Transverse colon (tissue), 4 donors: Measurements from ENCODE around the gene CYP27A1. TPM values are rescaled to one million over a fixed set of nuclear protein-coding genes. Genes with fewer than 3 reads are reported as not detected.

Experiments used
- DNase-seq: peaks from one replicate; pipeline ENCODE4 v3.0.0-alpha.2; 2019
- H3K27ac ChIP-seq, 4 donors: fragments of 200-600 bp; sonication (generic); 2 replicates each; pipeline ENCODE4 v1.5.1; 2016 to 2018; ENCODE audit warnings: inconsistent platforms in 4 of 4
- H3K27me3 ChIP-seq: fragments of 200-600 bp; sonication (generic); 2 replicates; pipeline ENCODE4 v1.5.1; 2017; ENCODE audit warnings: inconsistent platforms
- H3K36me3 ChIP-seq, 4 donors: fragments of 200-600 bp; sonication (generic); 2 replicates each; pipeline ENCODE4 v1.5.1; 2017 to 2019; ENCODE audit warnings: inconsistent platforms in 4 of 4
- H3K4me1 ChIP-seq, 4 donors: fragments of 200-600 bp; sonication (generic); 2 replicates each; pipeline ENCODE4 v1.5.1; 2017 to 2020; ENCODE audit warnings: inconsistent platforms in 4 of 4
- H3K4me3 ChIP-seq, 4 donors: fragments of 200-600 bp; sonication (generic); 1 replicate in 1 of 4; 2 replicates in 3 of 4; pipeline versions ENCODE4 v1.5.1 to v1.6.1; 2017 to 2019; ENCODE audit warnings: inconsistent platforms in 4 of 4
- H3K9me3 ChIP-seq, 2 donors: fragments of 200-600 bp; sonication (generic); 2 replicates each; pipeline ENCODE4 v1.5.1; 2017 to 2019; ENCODE audit warnings: inconsistent platforms in 2 of 2
- EP300 ChIP-seq: sonication (generic); formaldehyde crosslinking; IDR thresholded peaks from one replicate; pipeline ENCODE4 v1.6.1; 2017; ENCODE audit warnings: antibody characterized with exemption, low read depth
- POLR2A ChIP-seq: fragments of 450-650 bp; IDR thresholded peaks from one replicate; pipeline ENCODE4 v1.6.1; 2016; ENCODE audit warnings: antibody characterized with exemption, mild to moderate bottlenecking, moderate library complexity
- POLR2AphosphoS5 ChIP-seq, 3 donors: sonication (generic); formaldehyde crosslinking; IDR thresholded peaks; one replicate each; pipeline ENCODE4 v1.6.1; 2016; ENCODE audit warnings: antibody characterized with exemption in 3 of 3
- WGBS, 2 donors: methylation state at CpG; one replicate each; pipeline ENCODE4 v1.1.5; 2018; ENCODE audit warnings: low coverage in 1 of 2; 5-methylcytosine and 5-hydroxymethylcytosine counted together
- in situ Hi-C, 4 donors: fragments of 200-750 bp; cut with MboI; loops; one replicate each; pipeline versions ENCODE4 v1.15.0 to v1.15.1; 2017; ENCODE audit warnings: low sequenced_read_pairs in 3 of 4, low pct_ligation_motif_present in 1 of 4, low pct_unique_long_range_greater_than_20kb in 1 of 4
- intact Hi-C: fragments of 100-400 bp; cut with DNase I; formaldehyde crosslinking; loops from one replicate; pipeline ENCODE4 v1.15.1; 2023; ENCODE audit warnings: low total_unique reads
- total RNA-seq, 4 donors: library from RNA; depleted of rRNA; stranded (reverse); fragments of >200 nt; gene quantifications; one replicate each; pipeline ENCODE4 v1.1.0, GENCODE V29; 2016
- TF ChIP-seq, protein P1 (sequence below), 5 experiments: fragments of 200-600 bp in 3 of 5; fragments of 450-650 bp in 2 of 5; sonication (generic) in 3 of 5; IDR thresholded peaks; 1 replicate in 2 of 5; 2 replicates in 3 of 5; pipeline ENCODE4 v1.5.1; 2016 to 2017; ENCODE audit warnings: antibody characterized with exemption in 5 of 5, inconsistent platforms in 3 of 5, mild to moderate bottlenecking in 2 of 5, moderate library complexity in 1 of 5

The CYP27A1 gene
- total RNA-seq, 4 donors from 2014 or later = 48.3 to 159 (median 75.5) TPM

DNA sequence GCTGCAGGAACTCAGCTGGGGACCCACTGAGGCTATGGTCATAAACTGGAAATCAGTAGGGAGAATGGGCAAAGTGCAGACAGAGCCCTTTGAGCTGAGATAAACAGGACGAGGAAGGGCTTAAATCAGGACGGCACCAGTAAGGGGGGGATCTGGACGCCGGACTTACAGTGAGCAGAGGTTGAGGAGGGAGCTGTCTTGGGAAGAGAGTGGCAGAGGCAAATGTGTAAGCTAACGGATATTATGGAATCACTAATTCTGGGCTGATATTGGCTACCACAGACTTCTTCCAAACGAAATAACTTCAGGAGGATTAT, 539 bp downstream of the CYP27A1 start:
- intact Hi-C loops = no loop called here
- DNase-seq = peak; percentile 34
- WGBS, 2 donors = 16 to 36% methylated on average over 3 to 6 of the region's 6 CpGs

DNA sequence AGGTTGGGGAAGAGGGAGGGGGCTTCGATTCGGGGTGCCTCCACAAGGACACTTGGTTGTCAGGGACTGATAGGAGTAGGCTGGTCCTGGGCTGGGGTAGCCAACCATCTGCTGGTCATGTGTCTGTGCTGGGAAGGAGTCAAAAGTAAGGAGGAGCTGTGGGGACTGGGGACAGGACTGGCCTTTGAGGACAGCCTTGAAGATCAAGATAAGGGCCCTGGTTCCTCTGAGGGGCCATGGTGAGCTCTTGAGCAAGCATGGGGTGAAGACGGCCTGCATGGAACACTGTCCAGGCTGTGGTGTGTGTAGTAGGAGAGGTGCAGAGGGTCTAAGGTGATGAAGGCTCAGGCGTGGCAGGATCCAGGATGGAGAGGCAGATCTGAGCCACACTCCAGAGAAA, 1.7 kb downstream of the CYP27A1 start:
- 67 to 81% methylated on average over 2 to 4 of the region's 4 CpGs for WGBS, 2 donors
- Histone ChIP-seq H3K27ac (peak overlapping the region in 1 of 4 donors; percentile 22), H3K36me3 (no peaks in the 10 kb centered on the region), H3K4me3 (peak overlapping the region in 1 of 4 donors; percentile 66), H3K27me3 (no peaks in the 10 kb centered on the region), H3K4me1 (peaks cover 10 to 39% (median 18%) of the 10 kb centered on the region in 4 donors), H3K9me3 (no peaks in the 10 kb centered on the region)
- intact Hi-C loops (no loop called here), in situ Hi-C loops (no loop called here)
- no peak for DNase-seq
- TF ChIP-seq POLR2A (no peak), POLR2AphosphoS5 (IDR thresholded peaks at IDR 0.05) (no peak), EP300 (no peak)
- TF ChIP-seq, protein P1, sequence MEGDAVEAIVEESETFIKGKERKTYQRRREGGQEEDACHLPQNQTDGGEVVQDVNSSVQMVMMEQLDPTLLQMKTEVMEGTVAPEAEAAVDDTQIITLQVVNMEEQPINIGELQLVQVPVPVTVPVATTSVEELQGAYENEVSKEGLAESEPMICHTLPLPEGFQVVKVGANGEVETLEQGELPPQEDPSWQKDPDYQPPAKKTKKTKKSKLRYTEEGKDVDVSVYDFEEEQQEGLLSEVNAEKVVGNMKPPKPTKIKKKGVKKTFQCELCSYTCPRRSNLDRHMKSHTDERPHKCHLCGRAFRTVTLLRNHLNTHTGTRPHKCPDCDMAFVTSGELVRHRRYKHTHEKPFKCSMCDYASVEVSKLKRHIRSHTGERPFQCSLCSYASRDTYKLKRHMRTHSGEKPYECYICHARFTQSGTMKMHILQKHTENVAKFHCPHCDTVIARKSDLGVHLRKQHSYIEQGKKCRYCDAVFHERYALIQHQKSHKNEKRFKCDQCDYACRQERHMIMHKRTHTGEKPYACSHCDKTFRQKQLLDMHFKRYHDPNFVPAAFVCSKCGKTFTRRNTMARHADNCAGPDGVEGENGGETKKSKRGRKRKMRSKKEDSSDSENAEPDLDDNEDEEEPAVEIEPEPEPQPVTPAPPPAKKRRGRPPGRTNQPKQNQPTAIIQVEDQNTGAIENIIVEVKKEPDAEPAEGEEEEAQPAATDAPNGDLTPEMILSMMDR (IDR thresholded peaks at IDR 0.05) = no peak

More for the DNA sequence above, 539 bp downstream of the CYP27A1 start:
- in situ Hi-C loops = no loop called here
- H3K36me3 ChIP-seq = no peaks in the 10 kb centered on the region
- no peaks in the 10 kb centered on the region for H3K9me3 ChIP-seq
- no peaks in the 10 kb centered on the region for H3K27me3 ChIP-seq
- TF ChIP-seq, protein P1 (IDR thresholded peaks at IDR 0.05) = no peak
- TF ChIP-seq POLR2A = no peak
- TF ChIP-seq EP300 = no peak
- TF ChIP-seq POLR2AphosphoS5 (IDR thresholded peaks at IDR 0.05) = no peak
- H3K4me3 ChIP-seq = peak overlapping the region; percentile 64 to 81 (median 70)
- H3K27ac ChIP-seq = peak overlapping the region; percentile 75 to 89 (median 84)
- H3K4me1 ChIP-seq = peaks cover 10 to 39% (median 18%) of the 10 kb centered on the region in 4 donors

DNA sequence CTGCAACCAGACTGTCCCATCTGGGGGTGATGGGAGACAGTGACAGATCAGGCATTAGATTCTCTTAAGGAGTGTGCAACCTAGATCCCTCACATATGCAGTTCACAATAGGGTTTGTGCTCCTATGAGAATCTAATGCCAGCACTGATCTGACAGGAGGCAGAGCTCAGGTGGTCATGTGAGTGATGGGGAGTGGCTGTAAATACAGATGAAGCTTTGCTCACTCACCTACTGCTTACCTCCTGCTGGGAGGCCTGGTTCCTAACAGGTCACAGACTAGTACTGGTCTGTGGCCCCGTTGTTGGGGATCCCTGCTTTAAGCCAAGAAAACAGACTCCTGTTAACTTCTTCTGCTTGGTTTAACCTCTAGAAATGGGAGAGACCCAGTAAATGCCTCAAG, 3.2 kb downstream of the CYP27A1 start:
- peaks cover 10 to 39% (median 18%) of the 10 kb centered on the region in 4 donors for H3K4me1 ChIP-seq
- in situ Hi-C loops (no loop called here), intact Hi-C loops (no loop called here)
- no peak overlapping the region for H3K27ac ChIP-seq
- DNase-seq = peak; percentile 14
- H3K4me3 ChIP-seq = no peak overlapping the region
- WGBS, 2 donors = 47% methylated on average over 1 of the region's 1 CpG; no CpG with 5 or more reads in 1 of the 2 donors
- no peaks in the 10 kb centered on the region for H3K27me3 ChIP-seq
- no peaks in the 10 kb centered on the region for H3K9me3 ChIP-seq
- no peaks in the 10 kb centered on the region for H3K36me3 ChIP-seq
- TF ChIP-seq EP300 (no peak), POLR2AphosphoS5 (IDR thresholded peaks at IDR 0.05) (no peak), POLR2A (no peak)
- TF ChIP-seq, protein P1 (IDR thresholded peaks at IDR 0.05) = no peak

DNA sequence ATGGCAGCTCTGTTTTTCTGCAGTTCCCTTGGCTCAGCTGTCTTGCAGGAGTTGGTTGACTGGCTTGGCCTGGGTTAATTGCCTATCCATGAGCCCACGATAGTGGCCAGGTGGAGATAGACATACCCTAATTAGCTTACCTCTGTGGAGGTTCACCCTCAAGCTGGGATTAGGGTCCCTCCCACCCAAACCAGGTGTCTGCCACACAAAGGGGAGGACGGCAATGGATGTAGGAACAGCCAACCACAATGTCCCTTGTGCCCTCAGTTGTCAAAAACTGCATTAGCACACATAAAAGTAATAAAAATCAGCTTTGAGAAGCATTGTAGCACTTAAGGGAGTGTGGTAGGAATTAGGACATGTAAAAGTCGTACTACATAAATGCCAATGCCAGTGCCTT, 4.2 kb downstream of the CYP27A1 start:
- no peaks in the 10 kb centered on the region for H3K27me3 ChIP-seq
- intact Hi-C loops = no loop called here
- no peaks in the 10 kb centered on the region for H3K9me3 ChIP-seq
- TF ChIP-seq EP300 (no peak), POLR2A (no peak), POLR2AphosphoS5 (IDR thresholded peaks at IDR 0.05) (no peak)
- TF ChIP-seq, protein P1 (IDR thresholded peaks at IDR 0.05) = no peak
- H3K27ac ChIP-seq = no peak overlapping the region
- peaks cover 6 to 32% (median 14%) of the 10 kb centered on the region in 4 donors for H3K4me1 ChIP-seq
- WGBS, 2 donors = 86 to 100% methylated on average over 1 to 3 of the region's 3 CpGs
- H3K36me3 ChIP-seq = no peaks in the 10 kb centered on the region
- in situ Hi-C loops = no loop called here
- DNase-seq = no peak
- no peak overlapping the region for H3K4me3 ChIP-seq
